ENCODE measurements around the gene IMMT. TPM values are rescaled to one million over a fixed set of nuclear protein-coding genes. Genes with fewer than 3 reads are reported as not detected.

Gene IMMT
- polyA plus RNA-seq, 1 experiment, result 69.2 TPM

- H3K9me3 ChIP-seq (ENCODE audit: control insufficient read depth, insufficient read depth, low read length), result no peaks in the 10 kb centered on the region
- no peak overlapping the region for H3K4me3 ChIP-seq (ENCODE audit: low read depth, low read length)
- no peak for DNase-seq (ENCODE audit: low read depth, low spot score)
- H3K27me3 ChIP-seq (ENCODE audit: control insufficient read depth, insufficient read depth, low read length), result peaks cover 3% of the 10 kb centered on the region
- CTCF ChIA-PET, result interaction anchor here (5.0 kb wide), 1 partner anchor 146 kb away, joined by 120 read pairs; no protein-coding TSS in a partner anchor
- H3K27ac ChIP-seq (ENCODE audit: low read depth, low read length), result peak overlapping the region; percentile 31
- POLR2A ChIA-PET, result no interaction called here
- TF ChIP-seq CTCF (IDR thresholded peaks at IDR 0.05; ENCODE audit: low read depth, low read length), result no peak
Measured at GRCh38 chr2:86223927-86224560, 28.8 kb upstream of the IMMT start.

GRCh38 chr2:86223140-86223926 is 28.1 kb upstream of the IMMT start:
- CTCF ChIA-PET, result interaction anchor here (0.6 to 5.0 kb wide), 3 partner anchors 29 to 330 kb away, joined by 3 to 120 read pairs (median 3); no protein-coding TSS in a partner anchor
- TF ChIP-seq CTCF (IDR thresholded peaks at IDR 0.05; ENCODE audit: low read depth, low read length), result no peak
- POLR2A ChIA-PET, result interaction anchor here (0.7 kb wide), 1 partner anchor 291 kb away, joined by 5 read pairs; no protein-coding TSS in a partner anchor
- H3K4me3 ChIP-seq (ENCODE audit: low read depth, low read length), result no peak overlapping the region
- no peak for DNase-seq (ENCODE audit: low read depth, low spot score)
- H3K27me3 ChIP-seq (ENCODE audit: control insufficient read depth, insufficient read depth, low read length), result peaks cover 3% of the 10 kb centered on the region
- H3K27ac ChIP-seq (ENCODE audit: low read depth, low read length), result peak overlapping the region; percentile 31
- no peaks in the 10 kb centered on the region for H3K9me3 ChIP-seq (ENCODE audit: control insufficient read depth, insufficient read depth, low read length)

GRCh38 chr2:86221066-86221684 is 25.9 kb upstream of the IMMT start:
- DNase-seq (ENCODE audit: low read depth, low spot score), result no peak

GRCh38 chr2:86219896-86220295 is 24.6 kb upstream of the IMMT start:
- Histone ChIP-seq H3K4me3 (ENCODE audit: low read depth, low read length) (no peak overlapping the region), H3K27me3 (ENCODE audit: control insufficient read depth, insufficient read depth, low read length) (no peaks in the 10 kb centered on the region), H3K27ac (ENCODE audit: low read depth, low read length) (no peak overlapping the region), H3K9me3 (ENCODE audit: control insufficient read depth, insufficient read depth, low read length) (no peaks in the 10 kb centered on the region)
- POLR2A ChIA-PET, result no interaction called here
- TF ChIP-seq CTCF (IDR thresholded peaks at IDR 0.05; ENCODE audit: low read depth, low read length), result no peak
- CTCF ChIA-PET, result interaction anchor here (0.6 to 5.0 kb wide), 17 partner anchors 10 to 379 kb away, joined by 3 to 120 read pairs (median 6); partner anchors contain the start of gene KDM3A
- no peak for DNase-seq (ENCODE audit: low read depth, low spot score)

More at GRCh38 chr2:86221066-86221684, 25.9 kb upstream of the IMMT start:
- peak; percentile 92 for TF ChIP-seq CTCF (IDR thresholded peaks at IDR 0.05; ENCODE audit: low read depth, low read length)
- no peak overlapping the region for H3K4me3 ChIP-seq (ENCODE audit: low read depth, low read length)
- no peaks in the 10 kb centered on the region for H3K9me3 ChIP-seq (ENCODE audit: control insufficient read depth, insufficient read depth, low read length)
- ChIA-PET POLR2A (no interaction called here), CTCF (interaction anchor here (0.6 to 5.0 kb wide), 37 partner anchors 8 to 482 kb away, joined by 3 to 120 read pairs (median 4); partner anchors contain the start of gene KDM3A)
- H3K27ac ChIP-seq (ENCODE audit: low read depth, low read length), result no peak overlapping the region
- H3K27me3 ChIP-seq (ENCODE audit: control insufficient read depth, insufficient read depth, low read length), result no peaks in the 10 kb centered on the region

Measured in AG04450 (cell line).